HG02763 (cell line): ENCODE measurements around the gene ETFRF1.

Experiments
- ATAC-seq: cut with Tn5 transposase; IDR thresholded peaks from one replicate; pipeline ENCODE4 v1.9.1; 2021; ENCODE audit warnings: mild to moderate bottlenecking, moderate library complexity; ENCODE audit not compliant: unreplicated experiment

Gene ETFRF1

GRCh38 chr12:25195056-25195971, at the start of gene ETFRF1, which contains the start of gene DNAI7:
TSS of gene ETFRF1 (plus strand) at chr12:25195237. CDS start at chr12:25203957, 8,720 bp downstream.
TSS of gene DNAI7 (minus strand) at chr12:25195160. CDS start at chr12:25195078, 82 bp downstream.
- ATAC-seq: peak; percentile 96

GRCh38 chr12:25146686-25147085, 48.4 kb upstream of the ETFRF1 start:
- no peak for ATAC-seq

- no peak for ATAC-seq
Measured at GRCh38 chr12:25151476-25151875, 43.6 kb upstream of the ETFRF1 start.

- no peak for ATAC-seq
Measured at GRCh38 chr12:25152055-25152454, 43.0 kb upstream of the ETFRF1 start.

GRCh38 chr12:25155022-25155576, 39.9 kb upstream of the ETFRF1 start:
- ATAC-seq: no peak

GRCh38 chr12:25156061-25156460, 39.0 kb upstream of the ETFRF1 start:
- ATAC-seq: no peak

GRCh38 chr12:25162866-25163265, 32.2 kb upstream of the ETFRF1 start:
- no peak for ATAC-seq

- ATAC-seq: no peak
Measured at GRCh38 chr12:25182765-25183164, 12.3 kb upstream of the ETFRF1 start.

GRCh38 chr12:25184132-25184531, 10.9 kb upstream of the ETFRF1 start:
- no peak for ATAC-seq

- ATAC-seq: no peak
Measured at GRCh38 chr12:25186038-25186787, 8.8 kb upstream of the ETFRF1 start.

- peak; percentile 79 for ATAC-seq
Measured at GRCh38 chr12:25186788-25187402, 8.1 kb upstream of the ETFRF1 start.

GRCh38 chr12:25187781-25188180, 7.3 kb upstream of the ETFRF1 start:
- ATAC-seq: no peak

- ATAC-seq: no peak
Measured at GRCh38 chr12:25189656-25190055, 5.4 kb upstream of the ETFRF1 start.

- no peak for ATAC-seq
Measured at GRCh38 chr12:25190793-25191192, 4.2 kb upstream of the ETFRF1 start.

- no peak for ATAC-seq
Measured at GRCh38 chr12:25194214-25194613, 823 bp upstream of the ETFRF1 start.

- no peak for ATAC-seq
Measured at GRCh38 chr12:25194722-25195055, 348 bp upstream of the ETFRF1 start.

GRCh38 chr12:25197608-25198007, 2.6 kb downstream of the ETFRF1 start:
- no peak for ATAC-seq

GRCh38 chr12:25200703-25201102, 5.7 kb downstream of the ETFRF1 start:
- ATAC-seq: no peak

GRCh38 chr12:25202137-25202536, 7.1 kb downstream of the ETFRF1 start:
- no peak for ATAC-seq

GRCh38 chr12:25207411-25207810, 12.4 kb downstream of the ETFRF1 start:
- ATAC-seq: no peak

- no peak for ATAC-seq
Measured at GRCh38 chr12:25207846-25208245, 12.8 kb downstream of the ETFRF1 start.
